Hindlimb muscle (tissue), 1 donor: Measurements from ENCODE around the gene ARVCF. TPM values are rescaled to one million over a fixed set of nuclear protein-coding genes. Genes with fewer than 3 reads are reported as not detected.
A peak's percentile ranks its signal among the peaks of the same experiment; 100 is the strongest.

Source experiments
- DNase-seq: peaks from one replicate; pipeline ENCODE4 v3.0.0-alpha.2; 2013
- polyA plus RNA-seq: library from polyadenylated mRNA; unstranded; fragments of 120-200 nt; gene quantifications from one replicate; pipeline ENCODE4 v1.2.1, GENCODE V29; 2013; ENCODE audit not compliant: insufficient read length

The ARVCF gene
- polyA plus RNA-seq, 1 donor, result 134 TPM

GRCh38 chr22:19997561-19998231 is 18.9 kb downstream of the ARVCF start:
- DNase-seq, result no peak

- DNase-seq, result no peak
Observed at GRCh38 chr22:19996694-19997384, 19.8 kb downstream of the ARVCF start.

- peak; percentile 53 for DNase-seq
Observed at GRCh38 chr22:19995611-19996339, 20.8 kb downstream of the ARVCF start.

- DNase-seq, result no peak
Observed at GRCh38 chr22:19994851-19995610, 21.6 kb downstream of the ARVCF start.

GRCh38 chr22:19993926-19994325 is 22.7 kb downstream of the ARVCF start:
- no peak for DNase-seq

GRCh38 chr22:19992921-19993355 is 23.7 kb downstream of the ARVCF start:
- no peak for DNase-seq

- no peak for DNase-seq
Observed at GRCh38 chr22:19992481-19992911, 24.1 kb downstream of the ARVCF start.

- no peak for DNase-seq
Observed at GRCh38 chr22:19991645-19992451, 24.8 kb downstream of the ARVCF start.

GRCh38 chr22:19991395-19991644 is 25.3 kb downstream of the ARVCF start:
- DNase-seq, result no peak

- DNase-seq, result no peak
Observed at GRCh38 chr22:19990609-19991394, 25.8 kb downstream of the ARVCF start.

- no peak for DNase-seq
Observed at GRCh38 chr22:19990188-19990587, 26.4 kb downstream of the ARVCF start.

GRCh38 chr22:19989725-19990067 is 26.9 kb downstream of the ARVCF start:
- DNase-seq, result no peak

- DNase-seq, result no peak
Observed at GRCh38 chr22:19988965-19989724, 27.5 kb downstream of the ARVCF start.

- DNase-seq, result no peak
Observed at GRCh38 chr22:19988331-19988808, 28.3 kb downstream of the ARVCF start.

GRCh38 chr22:19987394-19988306 is 29.0 kb downstream of the ARVCF start:
- no peak for DNase-seq

- DNase-seq, result peak; percentile 83
Observed at GRCh38 chr22:19986410-19987341, 29.9 kb downstream of the ARVCF start.

GRCh38 chr22:19986011-19986409 is 30.6 kb downstream of the ARVCF start:
- no peak for DNase-seq
